ENCODE data around the gene BHLHA9.
"Not testable (repeated sequence)": the region's sequence is repeated elsewhere in the genome, so short reads cannot be mapped to it uniquely, and the experiment has no call there.

BHLHA9 gene

DNA sequence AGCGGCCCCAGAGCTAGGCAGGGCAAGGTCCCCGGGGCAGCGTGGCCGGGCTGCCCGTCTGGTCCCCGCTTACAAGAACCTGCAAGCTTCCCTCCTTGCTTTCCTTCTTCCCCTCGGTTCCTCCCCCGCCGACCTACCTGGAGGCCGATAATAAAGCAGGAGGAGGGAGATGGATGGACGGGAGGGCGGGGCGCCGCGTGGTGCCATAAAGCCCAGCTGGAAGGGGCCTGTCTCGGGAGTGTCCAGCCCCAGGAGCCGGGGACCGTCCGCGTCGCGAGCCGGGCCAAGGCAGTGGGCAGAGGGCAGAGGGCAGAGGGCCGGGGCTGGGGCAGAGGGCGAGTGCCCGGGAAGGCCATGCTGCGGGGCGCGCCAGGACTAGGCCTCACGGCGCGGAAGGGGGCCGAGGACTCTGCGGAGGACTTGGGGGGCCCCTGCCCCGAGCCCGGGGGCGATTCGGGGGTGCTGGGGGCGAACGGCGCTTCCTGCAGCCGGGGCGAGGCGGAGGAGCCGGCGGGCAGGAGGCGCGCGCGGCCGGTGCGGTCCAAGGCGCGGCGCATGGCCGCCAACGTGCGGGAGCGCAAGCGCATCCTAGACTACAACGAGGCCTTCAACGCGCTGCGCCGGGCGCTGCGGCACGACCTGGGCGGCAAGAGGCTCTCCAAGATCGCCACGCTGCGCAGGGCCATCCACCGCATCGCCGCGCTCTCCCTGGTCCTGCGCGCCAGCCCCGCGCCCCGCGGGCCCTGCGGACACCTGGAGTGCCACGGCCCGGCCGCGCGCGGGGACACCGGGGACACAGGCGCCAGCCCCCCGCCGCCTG, at the start of gene BHLHA9:
Gene BHLHA9 (plus strand): TSS at position 235 of the 820 bp plus-strand sequence. CDS start 120 bp downstream, at position 355.
- no peak for DNase-seq

- DNase-seq, result no peak
Measured at GRCh38 chr17:1221209-1221608, 49.0 kb upstream of the BHLHA9 start.

DNA sequence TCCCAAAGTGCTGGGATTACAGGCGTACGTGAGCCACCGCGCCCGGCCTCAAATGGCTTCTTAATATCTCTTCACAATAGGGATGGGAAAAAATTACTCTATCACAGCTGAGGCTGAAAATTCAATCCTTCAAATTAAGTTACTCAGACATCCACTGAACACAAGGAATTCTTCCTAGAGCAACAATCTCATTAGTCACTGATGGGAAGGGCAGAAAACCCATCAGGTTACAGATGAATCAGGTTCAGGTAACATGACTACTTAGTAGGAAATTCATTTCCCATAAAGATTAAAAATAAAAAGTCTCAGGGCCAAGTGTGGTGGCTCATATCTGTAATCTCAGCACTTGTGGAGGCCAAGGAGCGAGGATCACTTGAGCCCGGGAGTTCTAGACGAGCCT, 47.9 kb upstream of the BHLHA9 start:
- DNase-seq, result no peak

DNA sequence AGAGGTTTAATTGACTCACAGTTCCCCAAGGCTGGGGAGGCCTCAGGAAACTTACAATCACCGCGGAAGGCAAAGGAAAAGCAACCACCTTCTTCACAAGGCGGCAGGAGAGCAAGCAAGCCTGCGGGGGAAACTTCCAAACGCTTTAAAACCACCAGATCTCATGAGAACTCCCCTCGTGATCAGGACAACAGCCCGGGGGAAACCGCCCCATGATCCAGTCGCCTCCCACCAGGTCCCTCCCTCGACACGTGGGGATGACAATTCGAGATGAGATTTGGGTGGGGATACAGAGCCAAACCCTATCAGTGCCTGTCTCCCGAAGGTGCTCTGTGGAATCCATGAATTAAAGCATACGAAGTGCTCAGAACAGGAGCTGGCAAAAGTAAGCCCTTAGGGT, 46.6 kb upstream of the BHLHA9 start:
- no peak for DNase-seq

- no peak for DNase-seq
Measured at GRCh38 chr17:1224330-1224729, 45.9 kb upstream of the BHLHA9 start.

- DNase-seq, result no peak
Measured at GRCh38 chr17:1226308-1226707, 43.9 kb upstream of the BHLHA9 start.

- no peak for DNase-seq
Measured at GRCh38 chr17:1227365-1227764, 42.9 kb upstream of the BHLHA9 start.

DNA sequence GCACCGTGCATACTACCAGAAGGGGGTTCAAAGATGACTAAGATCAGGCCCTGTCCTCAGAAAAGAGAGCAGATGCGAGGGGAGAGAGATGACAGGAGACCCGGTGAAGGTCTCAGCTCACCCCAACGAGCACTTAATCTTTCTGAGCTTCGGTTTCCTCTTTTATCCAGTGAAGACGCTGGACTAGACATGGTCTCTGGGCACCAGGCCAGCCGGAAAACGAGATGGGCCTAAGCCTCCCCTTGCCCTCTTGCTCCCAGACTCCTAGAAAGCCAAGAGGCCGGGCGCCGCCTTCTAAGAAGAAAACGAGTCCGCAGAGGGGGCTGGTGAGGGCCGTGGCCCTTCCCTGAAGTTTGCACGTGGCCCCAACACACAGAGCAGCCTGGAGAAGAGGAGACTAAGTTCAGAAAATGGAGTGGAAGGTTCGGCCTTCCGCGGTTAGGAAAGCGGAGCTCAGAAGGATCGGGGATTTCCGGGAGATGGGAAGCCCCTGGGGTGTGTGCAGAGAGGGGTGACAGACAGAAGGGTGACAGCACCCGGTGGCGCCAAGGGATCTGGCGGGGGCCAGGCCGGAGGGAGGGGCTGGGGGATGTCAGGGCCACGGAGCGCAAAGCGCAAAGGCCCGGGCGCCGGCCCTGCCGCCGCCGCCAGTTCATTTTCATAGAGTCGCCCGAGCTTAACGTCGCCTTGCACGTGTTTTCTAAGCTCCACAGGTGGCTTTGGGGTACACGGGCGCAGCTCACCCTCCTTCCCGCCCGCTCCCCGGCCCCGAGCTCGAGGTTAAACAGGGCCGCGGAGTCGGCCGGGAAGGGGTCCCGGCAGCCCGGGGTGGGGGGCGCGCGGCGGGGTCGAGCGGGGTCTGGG, 42.1 kb upstream of the BHLHA9 start:
- DNase-seq, result no peak

GRCh38 chr17:1228781-1229348, 41.4 kb upstream of the BHLHA9 start:
- no peak for DNase-seq

DNA sequence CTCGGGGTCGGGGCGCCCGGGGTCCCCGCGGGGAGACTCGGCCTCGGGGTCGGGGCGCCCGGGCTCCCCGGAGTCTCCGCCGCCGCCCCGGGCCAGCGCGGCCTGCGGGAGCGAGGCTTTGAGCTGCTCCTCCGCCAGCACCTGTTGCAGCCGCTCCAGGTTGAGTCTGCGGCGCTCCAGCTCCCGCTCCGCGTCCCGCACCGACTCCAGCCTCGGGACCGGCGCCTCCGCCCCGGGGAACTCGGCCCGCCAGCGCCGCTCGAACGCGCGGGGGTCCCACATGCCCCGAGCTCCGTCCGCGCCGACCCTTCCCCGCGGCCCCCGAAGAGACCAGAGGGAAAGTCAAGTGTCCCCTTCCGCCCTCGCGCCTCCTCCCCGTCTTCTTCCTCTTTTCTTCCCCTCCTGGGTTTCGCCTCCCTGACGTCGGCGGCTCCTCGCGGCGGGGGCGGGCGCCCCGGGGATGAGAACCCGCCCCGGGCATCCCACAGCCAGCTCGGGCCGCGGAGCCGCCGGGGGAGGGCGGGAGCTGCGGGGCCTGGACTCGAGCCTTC, 40.8 kb upstream of the BHLHA9 start:
- DNase-seq, result no peak

GRCh38 chr17:1229900-1230501, 40.2 kb upstream of the BHLHA9 start:
- no peak for DNase-seq

DNA sequence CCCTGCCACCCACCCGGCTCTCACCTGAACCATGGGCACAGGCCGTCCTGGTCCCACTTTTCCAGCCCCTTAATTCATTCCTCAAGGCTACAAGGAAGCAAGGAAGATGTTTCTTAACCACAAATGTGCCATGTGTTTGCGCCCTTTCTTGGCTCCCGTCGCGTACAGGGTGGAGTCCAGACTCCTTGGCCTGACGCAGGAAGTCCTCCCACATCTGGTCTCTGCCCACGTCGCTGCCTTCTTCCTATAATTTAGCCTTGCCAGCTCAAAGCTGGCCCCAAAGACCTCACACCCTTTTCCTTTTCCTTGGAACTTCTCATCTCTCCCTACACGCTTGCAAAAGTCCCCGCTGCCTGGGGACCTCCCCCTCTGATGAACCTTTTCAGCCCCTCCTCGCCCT, 38.8 kb upstream of the BHLHA9 start:
- no peak for DNase-seq

- DNase-seq, result no peak
Measured at GRCh38 chr17:1232331-1232730, 37.9 kb upstream of the BHLHA9 start.

DNA sequence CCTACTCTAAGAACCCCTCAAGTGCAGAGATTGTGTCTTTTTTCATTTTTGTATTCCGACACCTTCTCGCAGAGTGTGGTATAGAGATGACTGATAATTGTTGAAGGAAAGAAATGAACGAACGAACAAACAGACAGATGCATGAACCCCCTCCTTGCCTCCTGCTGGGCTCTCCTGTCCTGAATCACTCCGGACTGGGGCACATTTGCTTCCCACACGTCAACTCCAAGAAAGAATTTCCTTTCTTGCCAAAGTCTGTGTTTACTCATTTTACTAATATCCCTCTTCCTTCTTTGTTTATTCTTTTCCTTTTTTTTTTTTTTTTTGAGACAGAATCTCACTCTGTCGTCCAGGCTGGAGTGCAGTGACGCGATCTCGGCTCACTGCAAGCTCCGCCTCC, 37.5 kb upstream of the BHLHA9 start:
- DNase-seq, result no peak

GRCh38 chr17:1234455-1234854, 35.8 kb upstream of the BHLHA9 start:
- no peak for DNase-seq

GRCh38 chr17:1237471-1237870, 32.8 kb upstream of the BHLHA9 start:
- no peak for DNase-seq

- DNase-seq, result no peak
Measured at GRCh38 chr17:1239210-1239609, 31.0 kb upstream of the BHLHA9 start.

DNA sequence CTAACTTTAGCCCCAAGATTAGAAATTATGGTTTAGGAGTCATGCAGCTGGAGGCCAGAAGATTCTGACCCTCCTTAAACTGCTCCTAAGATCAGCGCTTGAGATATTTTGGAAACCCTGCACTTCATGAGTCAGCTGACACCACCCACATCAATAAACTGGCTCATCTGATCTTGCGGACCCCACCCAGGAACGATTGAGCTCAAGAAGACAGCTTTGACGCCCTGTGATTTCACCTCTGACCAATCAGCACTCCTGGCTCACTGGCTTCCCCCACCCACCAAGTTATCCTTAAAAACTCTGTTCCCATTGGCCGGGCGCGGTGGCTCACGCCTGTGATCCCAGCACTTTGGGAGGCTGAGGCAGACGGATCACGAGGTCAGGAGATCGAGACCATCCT, 29.8 kb upstream of the BHLHA9 start:
- DNase-seq, result not testable (repeated sequence)

DNA sequence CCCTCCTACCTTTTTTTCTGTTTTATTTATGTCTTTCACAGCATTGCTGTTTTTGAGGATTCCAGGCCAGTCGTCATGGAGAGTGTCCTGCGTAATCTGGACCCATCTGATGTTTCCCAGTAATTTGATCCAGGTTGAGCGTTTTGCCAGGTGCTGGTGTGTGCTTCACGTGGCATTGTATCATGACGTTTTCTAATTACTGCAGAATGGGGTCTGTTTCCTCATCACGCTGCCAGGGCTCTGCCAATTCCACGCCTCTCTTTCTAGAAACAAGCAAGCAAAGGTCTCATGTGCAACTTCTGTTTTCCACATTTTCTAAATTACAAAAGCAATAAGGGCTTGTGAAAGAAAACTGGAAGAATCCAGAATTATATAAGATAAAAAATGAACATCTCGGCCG, 28.3 kb upstream of the BHLHA9 start:
- DNase-seq, result peak; percentile 79 to 89

- DNase-seq, result no peak
Measured at GRCh38 chr17:1244606-1245012, 25.6 kb upstream of the BHLHA9 start.

DNA sequence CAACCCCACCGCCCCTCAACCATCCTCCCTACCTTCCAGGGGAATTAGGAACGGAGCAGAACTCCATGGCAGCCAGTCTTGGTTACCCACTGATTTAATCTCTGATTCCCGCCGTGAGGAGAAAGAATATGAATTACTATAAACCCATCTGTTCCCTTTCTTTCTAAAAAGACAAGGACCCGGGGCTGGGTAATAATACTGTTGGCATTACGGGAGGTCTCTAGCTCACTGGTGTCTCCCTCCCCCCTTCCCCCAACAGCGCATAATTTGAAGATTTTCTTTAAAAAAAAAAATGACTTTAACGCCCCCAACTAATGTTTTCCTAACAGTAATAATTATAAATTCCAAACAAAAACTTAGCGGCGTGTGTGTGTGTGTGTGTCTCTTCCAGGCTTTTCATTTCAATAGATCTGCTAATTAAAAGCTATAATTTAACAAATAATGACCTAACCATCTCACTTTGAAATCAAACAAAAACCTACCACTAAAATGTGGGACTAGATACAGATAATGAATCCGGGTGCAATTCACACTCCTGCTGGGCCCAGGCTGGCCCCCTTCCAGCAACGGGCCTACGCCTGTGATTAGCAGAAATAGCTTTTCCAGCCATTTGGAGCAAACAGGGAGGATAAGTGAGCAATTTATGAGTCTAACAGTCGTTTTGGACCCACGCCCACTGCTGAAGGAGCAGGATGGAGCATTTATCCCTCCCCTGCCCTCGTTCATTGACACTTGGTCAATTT, 18.2 kb upstream of the BHLHA9 start:
- no peak for DNase-seq

- no peak for DNase-seq
Measured at GRCh38 chr17:1255041-1255440, 15.2 kb upstream of the BHLHA9 start.
